Thyroid gland (tissue), 4 donors: ENCODE results near the gene TCF7L1. TPM values are rescaled to one million over a fixed set of nuclear protein-coding genes. Genes with fewer than 3 reads are reported as not detected.
"Not testable (repeated sequence)": the region's sequence is repeated elsewhere in the genome, so short reads cannot be mapped to it uniquely, and the experiment has no call there.

Source experiments
- DNase-seq, 2 donors: peaks; one replicate each; pipeline ENCODE4 v3.0.0-alpha.2; 2019
- H3K27ac ChIP-seq, 3 donors: fragments of 200-600 bp; sonication (generic); 1 replicate in 2 of 3; 2 replicates in 1 of 3; pipeline ENCODE4 v1.5.1; 2016 to 2019; ENCODE audit warnings: mild to moderate bottlenecking in 1 of 3, moderate library complexity in 1 of 3
- H3K27me3 ChIP-seq: fragments of 200-600 bp; sonication (generic); one replicate; pipeline ENCODE4 v1.5.1; 2019
- H3K36me3 ChIP-seq, 2 donors: fragments of 200-600 bp; sonication (generic); one replicate each; pipeline ENCODE4 v1.5.1; 2016 to 2019
- H3K4me1 ChIP-seq, 2 donors: fragments of 200-600 bp; sonication (generic); one replicate each; pipeline ENCODE4 v1.5.1; 2017 to 2019
- H3K4me3 ChIP-seq, 3 donors: fragments of 200-600 bp; sonication (generic); replicated peaks in 1 of 3; 1 replicate in 2 of 3; 2 replicates in 1 of 3; pipeline ENCODE4 v1.5.1; 2016; ENCODE audit warnings: mild to moderate bottlenecking in 1 of 3
- H3K9me3 ChIP-seq: fragments of 200-600 bp; sonication (generic); one replicate; pipeline ENCODE4 v1.5.1; 2017
- POLR2A ChIP-seq, 2 donors: fragments of 450-650 bp; IDR thresholded peaks; one replicate each; pipeline ENCODE4 v1.6.1; 2017; ENCODE audit warnings: antibody characterized with exemption in 2 of 2, mild to moderate bottlenecking in 2 of 2, moderate library complexity in 1 of 2
- WGBS, 2 donors: methylation state at CpG; one replicate each; pipeline ENCODE4 v1.1.5; 2017; 5-methylcytosine and 5-hydroxymethylcytosine counted together
- intact Hi-C: fragments of 100-400 bp; cut with DNase I; formaldehyde crosslinking; loops from one replicate; pipeline ENCODE4 v1.15.1; 2023
- total RNA-seq, 4 donors: library from RNA; depleted of rRNA; stranded (reverse); fragments of >200 nt; gene quantifications; one replicate each; pipeline ENCODE4 v1.2.3, GENCODE V29; 2016
- TF ChIP-seq, protein P1 (sequence below), 6 experiments: fragments of 200-600 bp in 3 of 6; fragments of 450-650 bp in 3 of 6; sonication (generic) in 3 of 6; IDR thresholded peaks; one replicate each; pipeline ENCODE4 v1.5.1; 2016 to 2019; ENCODE audit warnings: antibody characterized with exemption in 6 of 6, mild to moderate bottlenecking in 2 of 6, inconsistent platforms in 1 of 6, moderate library complexity in 1 of 6

The TCF7L1 gene
- total RNA-seq, 4 donors from 2014 or later: 3.1 to 12.1 (median 8.7) TPM

DNA sequence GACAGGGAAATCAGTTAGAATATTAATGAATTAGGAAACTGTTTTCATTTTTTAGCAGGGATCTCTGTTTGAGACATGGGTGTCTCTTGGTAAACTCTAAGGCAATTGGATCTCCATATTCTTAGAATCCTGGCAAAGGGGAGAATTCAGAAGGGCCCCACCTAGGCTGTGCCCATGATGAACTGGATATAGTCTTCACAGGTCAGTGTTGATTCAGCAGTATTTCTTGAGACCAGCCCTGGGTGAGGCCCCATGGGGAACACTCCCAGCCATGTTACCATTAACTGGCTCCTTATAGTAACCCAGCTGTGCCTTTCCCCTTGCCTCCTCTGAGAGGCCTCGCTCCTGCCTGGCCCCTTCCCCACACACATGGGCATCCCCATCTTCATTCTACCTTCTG is 76.7 kb downstream of the TCF7L1 start:
- no peak for DNase-seq
- Histone ChIP-seq H3K4me1 (peaks cover 21 to 31% of the 10 kb centered on the region in 2 donors), H3K4me3 (no peak overlapping the region), H3K9me3 (no peaks in the 10 kb centered on the region), H3K27ac (no peak overlapping the region), H3K36me3 (no peaks in the 10 kb centered on the region), H3K27me3 (no peaks in the 10 kb centered on the region)
- WGBS, 2 donors: 83 to 89% methylated on average over 1 of the region's 1 CpG
- TF ChIP-seq, protein P1, sequence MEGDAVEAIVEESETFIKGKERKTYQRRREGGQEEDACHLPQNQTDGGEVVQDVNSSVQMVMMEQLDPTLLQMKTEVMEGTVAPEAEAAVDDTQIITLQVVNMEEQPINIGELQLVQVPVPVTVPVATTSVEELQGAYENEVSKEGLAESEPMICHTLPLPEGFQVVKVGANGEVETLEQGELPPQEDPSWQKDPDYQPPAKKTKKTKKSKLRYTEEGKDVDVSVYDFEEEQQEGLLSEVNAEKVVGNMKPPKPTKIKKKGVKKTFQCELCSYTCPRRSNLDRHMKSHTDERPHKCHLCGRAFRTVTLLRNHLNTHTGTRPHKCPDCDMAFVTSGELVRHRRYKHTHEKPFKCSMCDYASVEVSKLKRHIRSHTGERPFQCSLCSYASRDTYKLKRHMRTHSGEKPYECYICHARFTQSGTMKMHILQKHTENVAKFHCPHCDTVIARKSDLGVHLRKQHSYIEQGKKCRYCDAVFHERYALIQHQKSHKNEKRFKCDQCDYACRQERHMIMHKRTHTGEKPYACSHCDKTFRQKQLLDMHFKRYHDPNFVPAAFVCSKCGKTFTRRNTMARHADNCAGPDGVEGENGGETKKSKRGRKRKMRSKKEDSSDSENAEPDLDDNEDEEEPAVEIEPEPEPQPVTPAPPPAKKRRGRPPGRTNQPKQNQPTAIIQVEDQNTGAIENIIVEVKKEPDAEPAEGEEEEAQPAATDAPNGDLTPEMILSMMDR (IDR thresholded peaks at IDR 0.05): no peak
- TF ChIP-seq POLR2A (IDR thresholded peaks at IDR 0.05): no peak
- intact Hi-C loops: no loop called here

DNA sequence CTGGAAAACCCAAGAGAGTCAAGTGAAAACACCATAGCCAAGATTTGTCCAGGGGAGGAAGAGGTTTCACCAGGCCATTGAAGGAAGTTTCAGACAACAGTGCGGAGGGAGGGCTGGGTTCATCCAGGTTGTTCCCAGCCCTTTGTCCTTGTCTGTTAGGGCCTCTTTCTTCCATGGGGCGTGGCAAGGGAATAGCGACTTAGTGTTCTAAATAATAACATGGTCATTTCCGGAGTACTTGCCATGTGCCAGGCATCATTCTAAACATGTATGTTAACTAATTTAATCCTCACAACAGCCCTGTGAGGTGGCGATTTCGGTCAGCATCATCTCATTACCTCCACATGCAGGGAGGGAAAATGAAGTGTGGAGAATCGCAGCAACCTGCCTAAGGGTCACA is 77.3 kb downstream of the TCF7L1 start:
- DNase-seq: no peak
- TF ChIP-seq POLR2A (IDR thresholded peaks at IDR 0.05): no peak
- TF ChIP-seq, protein P1 (IDR thresholded peaks at IDR 0.05): no peak
- Histone ChIP-seq H3K4me3 (no peak overlapping the region), H3K27me3 (no peaks in the 10 kb centered on the region), H3K27ac (no peak overlapping the region), H3K36me3 (no peaks in the 10 kb centered on the region), H3K9me3 (no peaks in the 10 kb centered on the region), H3K4me1 (peaks cover 27 to 37% of the 10 kb centered on the region in 2 donors)
- intact Hi-C loops: no loop called here
- 78 to 83% methylated on average over 7 of the region's 7 CpGs for WGBS, 2 donors

DNA sequence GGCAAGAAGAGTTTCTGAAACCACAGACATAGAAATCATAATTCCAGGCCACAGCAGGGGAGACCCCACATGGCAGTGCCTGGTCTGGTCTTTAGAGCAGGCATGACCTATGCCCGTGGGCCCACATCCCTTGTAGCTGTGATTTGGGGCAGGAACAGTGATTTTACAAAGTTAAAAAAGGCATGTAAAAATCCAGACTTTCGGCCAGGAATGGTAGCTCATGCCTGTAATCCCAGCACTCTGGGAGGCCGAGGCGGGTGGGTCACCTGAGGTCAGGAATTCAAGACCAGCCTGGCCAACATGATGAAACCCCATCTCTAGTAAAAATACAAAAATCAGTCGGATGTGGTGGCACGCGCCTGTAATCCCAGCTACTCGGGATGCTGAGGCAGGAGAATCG is 78.4 kb downstream of the TCF7L1 start:
- H3K27ac ChIP-seq, H3K9me3 ChIP-seq, DNase-seq, intact Hi-C loops, H3K27me3 ChIP-seq, H3K36me3 ChIP-seq, H3K4me3 ChIP-seq: not testable (repeated sequence)
- 92 to 96% methylated on average over 9 of the region's 9 CpGs for WGBS, 2 donors
- peaks cover 37 to 47% of the 10 kb centered on the region in 2 donors for H3K4me1 ChIP-seq

DNA sequence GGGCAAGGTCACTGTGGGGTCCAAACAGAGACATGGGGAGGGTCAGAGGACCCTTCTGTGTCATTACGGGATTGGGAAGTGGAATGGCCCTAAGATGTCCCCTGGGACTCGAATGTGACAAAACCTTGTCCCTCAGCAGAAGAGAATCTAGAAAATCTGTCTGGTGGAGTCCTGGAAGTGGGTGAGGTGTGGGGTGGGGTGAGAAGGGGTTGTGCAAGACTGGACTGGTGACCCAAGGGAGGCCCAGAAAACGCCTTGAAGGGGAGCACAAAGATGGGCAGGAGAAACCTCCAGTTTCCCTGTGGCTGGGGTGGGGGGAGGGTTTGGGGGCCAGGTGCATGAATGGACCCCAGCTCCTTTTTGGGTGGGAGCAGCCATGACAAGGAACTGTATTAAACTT is 79.6 kb downstream of the TCF7L1 start:
- TF ChIP-seq, protein P1 (IDR thresholded peaks at IDR 0.05): no peak
- TF ChIP-seq POLR2A (IDR thresholded peaks at IDR 0.05): no peak
- H3K27ac ChIP-seq: peak overlapping the region in 1 of 3 donors; percentile 46
- WGBS, 2 donors: 82 to 85% methylated on average over 3 of the region's 3 CpGs
- no peaks in the 10 kb centered on the region for H3K9me3 ChIP-seq
- intact Hi-C loops: no loop called here
- H3K4me3 ChIP-seq: no peak overlapping the region
- no peaks in the 10 kb centered on the region for H3K27me3 ChIP-seq
- no peak for DNase-seq
- peaks cover 37 to 47% of the 10 kb centered on the region in 2 donors for H3K4me1 ChIP-seq
- H3K36me3 ChIP-seq: no peaks in the 10 kb centered on the region

DNA sequence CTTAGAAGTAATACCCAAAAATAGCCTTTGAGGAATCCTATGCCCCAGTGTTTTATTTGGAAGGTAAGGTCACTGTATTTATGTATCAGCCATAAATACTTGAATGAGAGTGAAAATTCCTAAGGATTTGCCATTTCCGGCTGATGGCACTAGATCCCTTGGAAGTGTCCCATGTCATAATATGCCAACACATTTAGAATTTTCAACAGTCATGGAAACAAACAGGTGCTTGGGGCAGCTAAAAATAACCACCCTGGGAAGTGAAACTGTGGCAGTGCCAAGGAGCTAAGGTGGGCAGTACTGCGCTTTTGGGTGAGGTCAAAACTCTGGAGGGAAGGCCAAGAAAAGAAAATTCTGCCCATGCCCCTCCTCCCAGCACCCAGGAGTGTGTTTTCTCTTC is 80.2 kb downstream of the TCF7L1 start:
- Histone ChIP-seq H3K27ac (peak overlapping the region in 1 of 3 donors; percentile 46), H3K27me3 (no peaks in the 10 kb centered on the region), H3K4me3 (no peak overlapping the region), H3K4me1 (peaks cover 37 to 47% of the 10 kb centered on the region in 2 donors), H3K36me3 (no peaks in the 10 kb centered on the region), H3K9me3 (no peaks in the 10 kb centered on the region)
- intact Hi-C loops: no loop called here
- TF ChIP-seq POLR2A (IDR thresholded peaks at IDR 0.05): no peak
- TF ChIP-seq, protein P1 (IDR thresholded peaks at IDR 0.05): no peak
- peak in 1 of 2 donors; percentile 43 for DNase-seq
- 73 to 89% methylated on average over 2 of the region's 2 CpGs for WGBS, 2 donors
